SK-N-MC (cell line): ENCODE data around the gene LRRC8A.

Source experiments
- DNase-seq: peaks from one replicate; pipeline ENCODE4 v3.0.0-alpha.2; 2011; ENCODE audit warnings: low read depth, low spot score
- H3K27ac ChIP-seq: fragments of 200-600 bp; sonication (generic); 2 replicates; pipeline ENCODE4 v1.5.1; 2016; ENCODE audit warnings: mixed run types
- H3K36me3 ChIP-seq: fragments of 200-600 bp; sonication (generic); 2 replicates; pipeline ENCODE4 v1.6.1; 2017; ENCODE audit warnings: antibody characterized with exemption, low read length, mixed read lengths; ENCODE audit not compliant: insufficient read depth
- H3K4me3 ChIP-seq: fragments of 200-600 bp; sonication (generic); 2 replicates; pipeline ENCODE4 v1.5.1; 2016
- H3K9ac ChIP-seq: fragments of 200-600 bp; sonication (generic); 2 replicates; pipeline ENCODE4 v1.8.0; 2017; ENCODE audit warnings: mixed run types, mixed read lengths; ENCODE audit not compliant: insufficient read length
- H3K9me3 ChIP-seq: fragments of 200-600 bp; sonication (generic); 2 replicates; pipeline ENCODE4 v1.6.1; 2017; ENCODE audit warnings: low read depth, mild to moderate bottlenecking, antibody characterized with exemption, low read length, moderate library complexity, mixed read lengths
- EZH2 ChIP-seq: fragments of 200-600 bp; sonication (generic); IDR thresholded peaks from one replicate; pipeline ENCODE4 v1.6.1; 2017; ENCODE audit warnings: antibody characterized with exemption
- FOXP2 ChIP-seq: optimal IDR thresholded peaks from 2 replicates; pipeline ENCODE3; 2011; ENCODE audit warnings: mild to moderate bottlenecking, moderate library complexity; ENCODE audit not compliant: insufficient read depth; ENCODE audit errors: extremely low read length, control extremely low read depth
- POLR2AphosphoS5 ChIP-seq: IDR thresholded peaks from 2 replicates; pipeline ENCODE4 v1.6.1; 2012; ENCODE audit warnings: mild to moderate bottlenecking, low read depth, low read length, borderline replicate concordance

The LRRC8A gene

DNA sequence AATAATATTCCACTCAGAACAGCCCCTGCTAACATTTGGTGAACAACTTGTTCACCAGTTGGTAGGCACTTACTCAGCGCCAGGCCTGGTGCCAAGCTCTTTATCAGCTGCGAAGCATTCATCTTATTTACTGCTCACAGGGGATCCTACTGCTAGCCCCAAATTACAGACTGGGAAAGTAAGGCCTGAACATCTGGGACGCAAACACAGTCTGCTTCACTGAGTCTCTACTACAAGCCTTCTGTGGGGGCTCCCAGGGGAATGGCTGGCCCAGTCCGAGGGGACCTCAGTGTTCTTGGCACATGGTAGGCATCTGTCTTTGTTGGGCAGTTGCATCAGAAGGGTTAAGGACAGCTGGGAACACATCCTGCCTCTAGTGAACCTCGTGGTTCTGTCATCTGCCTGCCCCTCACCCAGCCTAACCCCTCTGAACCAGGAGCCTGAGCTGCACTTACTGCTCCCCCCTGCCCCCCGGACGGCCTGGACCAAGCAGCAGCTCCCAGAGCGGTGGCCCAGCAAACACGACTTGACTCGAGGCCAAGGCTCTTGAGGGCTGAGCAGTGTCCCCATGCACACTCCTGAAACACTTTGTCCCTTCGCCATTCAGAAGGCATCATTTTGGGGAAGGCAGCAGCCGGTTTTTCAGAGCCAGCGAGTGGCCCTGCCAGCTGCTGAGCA, 38.6 kb downstream of the LRRC8A start, which contains the start of gene PHYHD1:
TSS of gene PHYHD1 (plus strand) at position 602 of the 678 bp plus-strand sequence. CDS start 1,342 bp downstream, outside the sequence.
- Histone ChIP-seq H3K27ac (peak within 1 kb of the TSS; percentile 42; the same call in 1 of the 2 replicates), H3K4me3 (no peak within 1 kb of the TSS), H3K36me3 (peaks cover 7% of the 10 kb centered on the region; the same call in 1 of the 2 replicates), H3K9me3 (no peaks in the 10 kb centered on the region), H3K9ac (no peak within 1 kb of the TSS)
- TF ChIP-seq POLR2AphosphoS5 (no peak), FOXP2 (no peak), EZH2 (no peak)
- DNase-seq: no peak

DNA sequence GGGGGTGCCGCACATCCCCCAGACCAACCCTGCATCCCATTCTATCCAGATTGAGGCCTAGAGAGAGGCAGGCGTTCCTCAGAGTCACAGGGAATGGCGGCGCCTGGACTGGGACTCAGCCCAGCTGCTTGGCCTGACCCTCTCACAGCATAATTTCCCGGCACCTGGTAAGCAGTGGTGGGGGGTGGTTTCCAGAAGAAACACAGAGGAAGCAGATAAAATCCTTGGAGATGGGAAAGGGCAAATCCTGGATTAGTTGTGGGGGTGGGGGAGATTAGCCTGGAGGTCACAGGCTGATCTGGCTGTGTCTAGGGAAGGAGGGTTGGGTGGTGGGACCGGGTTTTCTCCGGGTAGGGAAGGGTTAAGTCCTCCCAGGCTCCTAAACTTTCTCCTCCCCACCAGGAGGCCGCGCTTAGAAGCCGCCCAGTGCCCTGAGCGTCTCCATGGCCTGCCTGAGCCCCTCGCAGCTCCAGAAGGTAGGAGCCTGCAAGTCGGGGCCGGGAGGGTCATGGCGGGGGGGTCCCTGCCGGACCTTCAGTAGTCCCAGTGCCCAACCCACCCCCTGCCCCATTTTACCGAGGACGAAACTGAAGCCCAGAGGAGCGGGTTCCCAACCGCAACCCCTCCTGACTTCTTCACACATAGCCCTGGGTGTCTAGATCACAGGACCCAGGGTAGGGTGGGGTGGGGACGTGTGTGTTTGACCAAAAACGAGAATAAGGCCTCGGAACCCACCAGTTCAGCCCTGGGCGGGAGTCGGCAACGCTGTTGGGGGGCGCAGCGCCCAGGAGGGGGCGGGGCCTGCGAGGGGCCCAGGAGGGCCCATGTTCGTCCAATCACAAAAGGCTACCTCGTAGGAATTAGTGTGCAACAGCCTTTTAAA, 40.2 kb downstream of the LRRC8A start:
- Histone ChIP-seq H3K9me3 (no peaks in the 10 kb centered on the region), H3K4me3 (peak overlapping the region; percentile 22), H3K36me3 (peaks cover 7% of the 10 kb centered on the region; the same call in 1 of the 2 replicates), H3K9ac (no peak overlapping the region), H3K27ac (no peak overlapping the region)
- no peak for TF ChIP-seq FOXP2
- peak; percentile 58; the same call in 1 of the 2 replicates for TF ChIP-seq POLR2AphosphoS5
- no peak for DNase-seq

DNA sequence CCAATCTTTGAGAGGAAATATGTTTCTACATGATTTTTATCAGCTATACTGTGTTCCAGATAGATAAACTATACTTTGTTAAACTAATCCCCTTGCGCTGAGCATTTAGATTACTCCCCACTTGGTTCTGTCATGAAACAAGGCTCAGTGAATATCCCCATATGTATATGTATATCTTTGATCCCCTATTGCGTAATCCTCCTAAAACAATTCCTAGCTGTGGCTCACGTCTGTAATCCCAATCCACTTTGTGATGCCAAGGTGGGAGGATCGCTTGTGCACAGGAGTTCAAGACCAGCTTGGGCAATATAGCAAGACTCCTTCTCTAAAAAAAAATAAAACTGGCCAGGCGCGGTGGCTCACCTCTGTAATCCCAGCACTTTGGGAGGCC, 41.6 kb downstream of the LRRC8A start:
- Histone ChIP-seq H3K4me3 (no peak overlapping the region), H3K36me3 (no peaks in the 10 kb centered on the region), H3K9me3 (no peaks in the 10 kb centered on the region), H3K27ac (no peak overlapping the region), H3K9ac (no peak overlapping the region)
- DNase-seq: no peak
- TF ChIP-seq FOXP2 (no peak), POLR2AphosphoS5 (no peak), EZH2 (no peak)

DNA sequence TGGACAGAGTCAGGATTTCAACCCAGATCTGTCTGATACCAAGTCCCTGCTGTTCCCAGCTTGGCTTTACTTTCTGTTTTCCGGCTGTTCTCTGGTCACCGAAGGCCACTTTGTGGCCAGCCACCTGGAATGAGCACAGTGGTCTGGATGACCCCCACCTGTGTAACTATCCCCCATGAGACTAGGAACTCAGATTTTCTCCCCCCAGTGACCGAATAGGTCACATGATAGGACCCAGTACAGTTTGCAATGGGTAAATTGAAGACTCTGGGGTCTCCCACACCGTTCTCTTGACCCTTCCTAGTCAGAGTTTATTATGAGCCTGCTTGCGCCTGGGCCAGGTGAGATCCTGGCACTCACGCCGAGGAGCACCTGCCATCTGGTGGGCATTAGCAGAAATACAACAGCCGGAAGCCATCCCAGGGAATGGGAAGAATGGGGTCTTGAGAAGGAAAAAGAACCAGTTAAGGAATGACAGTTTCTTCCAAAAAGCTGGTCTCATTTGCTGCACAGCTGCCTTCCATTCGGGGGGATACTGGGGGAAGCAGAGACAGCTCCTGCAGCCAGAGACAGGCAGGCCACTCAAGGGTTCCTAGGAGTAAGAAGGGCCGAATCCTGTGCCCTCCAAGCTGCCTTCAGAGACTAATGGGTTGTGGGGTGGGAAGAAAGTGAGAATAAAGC, 45.9 kb downstream of the LRRC8A start:
- no peak for TF ChIP-seq FOXP2
- TF ChIP-seq EZH2: no peak
- TF ChIP-seq POLR2AphosphoS5: no peak

DNA sequence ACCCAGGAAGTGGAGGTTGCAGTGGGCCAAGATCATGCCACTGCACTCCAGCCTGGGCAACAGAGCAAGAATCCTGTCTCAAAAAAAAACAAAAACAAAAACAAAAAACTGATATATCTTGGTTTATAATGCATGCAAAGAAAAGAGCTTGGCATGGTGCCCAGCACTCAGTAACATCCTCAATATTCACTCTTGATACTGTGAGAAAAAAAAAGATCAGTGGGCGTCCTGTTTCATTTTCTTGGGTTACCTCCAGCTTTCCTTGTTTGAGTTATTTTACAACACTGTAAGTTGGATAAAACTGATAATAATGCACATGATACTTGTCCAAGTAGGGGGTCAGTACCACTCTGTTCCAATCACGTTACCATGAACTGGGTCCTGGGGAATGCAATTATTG, 46.7 kb downstream of the LRRC8A start:
- no peaks in the 10 kb centered on the region for H3K9me3 ChIP-seq
- DNase-seq: no peak
- H3K9ac ChIP-seq: no peak overlapping the region
- H3K4me3 ChIP-seq: no peak overlapping the region
- H3K27ac ChIP-seq: no peak overlapping the region
- no peak for TF ChIP-seq FOXP2
- no peaks in the 10 kb centered on the region for H3K36me3 ChIP-seq

More for the DNA sequence above, 45.9 kb downstream of the LRRC8A start:
- Histone ChIP-seq H3K9me3 (no peaks in the 10 kb centered on the region), H3K27ac (no peak overlapping the region), H3K4me3 (no peak overlapping the region), H3K9ac (no peak overlapping the region), H3K36me3 (no peaks in the 10 kb centered on the region)
- DNase-seq: no peak

DNA sequence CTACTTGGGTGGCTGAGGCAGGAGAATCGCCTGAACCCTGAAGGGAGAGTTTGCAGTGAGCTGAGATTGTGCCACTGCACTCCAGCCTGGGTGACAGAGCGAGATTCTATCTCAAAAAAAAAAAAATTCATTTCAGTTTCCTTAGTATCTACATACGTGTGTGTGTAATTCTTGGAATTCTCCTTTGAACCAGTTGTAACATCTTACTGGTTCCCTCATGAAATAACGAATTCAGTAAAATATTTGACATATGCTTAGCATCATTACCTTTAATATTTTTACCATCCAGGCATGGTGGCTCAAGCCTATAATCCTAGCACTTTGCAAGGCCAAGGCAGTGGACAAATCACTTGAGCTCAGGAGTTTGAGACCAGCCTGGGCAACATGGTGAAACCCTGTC, 47.6 kb downstream of the LRRC8A start:
- TF ChIP-seq POLR2AphosphoS5: no peak
- no peak for TF ChIP-seq FOXP2
- TF ChIP-seq EZH2: no peak
- Histone ChIP-seq H3K9me3 (no peaks in the 10 kb centered on the region), H3K27ac (no peak overlapping the region), H3K36me3 (no peaks in the 10 kb centered on the region), H3K9ac (no peak overlapping the region), H3K4me3 (no peak overlapping the region)
- no peak for DNase-seq

DNA sequence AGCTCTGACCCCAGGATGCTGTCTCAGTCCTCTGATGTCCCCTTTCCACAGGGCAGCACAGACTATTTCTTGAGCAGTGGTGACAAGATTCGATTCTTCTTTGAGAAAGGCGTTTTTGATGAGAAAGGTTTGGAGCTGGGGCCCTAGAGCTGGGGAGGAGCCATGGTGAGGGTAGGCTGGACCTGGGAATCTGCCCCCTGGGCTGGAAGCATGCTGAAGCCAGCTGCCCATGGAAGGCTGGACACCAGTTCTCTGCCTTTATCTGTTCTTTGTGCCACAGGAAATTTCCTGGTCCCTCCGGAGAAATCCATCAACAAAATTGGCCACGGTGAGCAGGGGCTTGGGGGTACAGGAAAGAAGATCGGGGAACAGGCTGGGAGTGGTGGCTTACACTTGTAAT, 51.8 kb downstream of the LRRC8A start:
- Histone ChIP-seq H3K9me3 (no peaks in the 10 kb centered on the region), H3K4me3 (no peak overlapping the region), H3K36me3 (no peaks in the 10 kb centered on the region), H3K27ac (no peak overlapping the region), H3K9ac (no peak overlapping the region)
- TF ChIP-seq EZH2 (no peak), POLR2AphosphoS5 (no peak), FOXP2 (no peak)
- no peak for DNase-seq

DNA sequence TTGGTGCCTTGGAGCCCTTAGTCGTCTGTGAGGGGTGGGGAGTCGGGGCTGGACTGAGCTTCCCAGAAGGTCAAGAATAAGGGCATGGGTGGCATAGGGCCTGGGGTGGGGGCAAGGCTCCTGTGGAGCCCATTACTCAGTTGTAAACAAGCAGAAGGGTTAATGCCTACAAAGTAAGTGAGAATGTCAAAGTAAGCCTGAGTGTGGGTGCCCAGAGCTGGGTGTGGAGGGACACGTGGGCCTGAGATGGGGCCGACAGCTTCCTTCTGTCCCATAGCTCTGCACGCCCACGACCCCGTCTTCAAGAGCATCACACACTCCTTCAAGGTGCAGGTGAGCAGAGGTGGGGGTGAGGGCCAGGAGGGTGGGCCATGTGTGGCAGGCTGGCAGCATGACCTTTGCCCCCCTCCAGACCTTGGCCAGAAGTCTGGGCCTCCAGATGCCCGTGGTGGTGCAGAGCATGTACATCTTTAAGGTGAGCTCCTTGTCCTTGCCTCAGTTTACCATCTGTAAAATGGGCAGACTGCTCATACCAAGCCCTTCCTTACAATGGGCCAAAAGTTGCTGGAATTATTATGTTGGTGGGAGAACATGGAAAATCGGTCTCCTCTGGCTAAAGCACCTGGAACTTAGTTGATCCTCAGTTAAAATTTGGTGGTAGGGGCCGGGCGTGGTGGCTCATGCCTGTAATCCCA, 54.4 kb downstream of the LRRC8A start:
- Histone ChIP-seq H3K9ac (no peak overlapping the region), H3K27ac (no peak overlapping the region), H3K9me3 (no peaks in the 10 kb centered on the region), H3K36me3 (no peaks in the 10 kb centered on the region), H3K4me3 (no peak overlapping the region)
- TF ChIP-seq FOXP2 (no peak), POLR2AphosphoS5 (no peak), EZH2 (no peak)
- DNase-seq: no peak
